ENCODE data around the gene GPI.
"Not testable (repeated sequence)": the region's sequence is repeated elsewhere in the genome, so short reads cannot be mapped to it uniquely, and the experiment has no call there.

Gene GPI

DNA sequence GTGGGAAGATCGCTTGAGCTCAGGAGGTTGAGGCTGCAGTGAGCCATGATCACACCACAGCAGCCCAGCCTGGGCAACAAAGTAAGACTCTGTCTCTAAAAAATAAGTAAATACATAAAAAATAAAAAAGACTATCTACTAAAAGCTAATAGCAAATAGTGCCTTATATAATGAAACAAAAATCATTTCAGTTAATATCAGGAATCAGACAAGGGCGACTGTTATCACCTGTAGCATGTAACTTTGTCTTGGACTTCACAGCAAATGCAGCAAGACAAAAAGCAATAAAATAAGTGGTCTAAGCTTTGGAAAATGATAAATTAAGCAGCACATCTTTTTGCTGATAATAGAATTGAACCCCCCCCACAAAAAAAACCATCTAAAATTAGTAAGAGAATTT, 21.2 kb upstream of the GPI start:
- no peak for DNase-seq

- no peak for DNase-seq
Measured at GRCh38 chr19:34345947-34346351, 19.0 kb upstream of the GPI start.

DNA sequence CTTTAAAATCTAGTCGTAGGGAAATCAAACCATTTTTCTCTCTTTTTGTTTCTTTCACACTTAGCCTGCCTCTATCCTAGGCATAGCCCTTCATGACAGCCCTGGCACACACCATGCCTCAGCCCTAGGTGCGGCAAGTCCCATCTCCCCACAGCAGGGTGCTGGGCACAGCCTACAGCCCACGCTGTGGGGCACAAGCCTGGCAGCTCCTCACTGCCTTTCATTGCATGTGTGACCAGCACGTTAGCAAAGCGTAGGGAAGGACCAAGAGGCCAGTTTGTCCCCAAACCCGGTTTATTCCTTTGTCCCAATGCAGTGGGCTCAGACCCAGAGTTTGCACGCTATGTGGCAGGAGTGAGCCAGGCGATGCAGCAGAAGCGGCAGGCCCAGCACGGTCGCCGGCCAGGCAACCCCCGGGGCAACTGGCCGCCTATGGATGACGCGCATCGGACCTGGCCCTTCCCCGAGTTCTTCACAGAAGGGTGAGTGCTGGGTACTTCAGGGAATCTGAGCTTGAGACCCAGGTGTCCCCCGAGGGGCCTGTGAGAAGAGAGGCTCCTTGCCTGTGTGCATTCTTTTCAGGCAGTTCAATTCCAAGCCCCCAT, 17.3 kb upstream of the GPI start:
- no peak for DNase-seq

DNA sequence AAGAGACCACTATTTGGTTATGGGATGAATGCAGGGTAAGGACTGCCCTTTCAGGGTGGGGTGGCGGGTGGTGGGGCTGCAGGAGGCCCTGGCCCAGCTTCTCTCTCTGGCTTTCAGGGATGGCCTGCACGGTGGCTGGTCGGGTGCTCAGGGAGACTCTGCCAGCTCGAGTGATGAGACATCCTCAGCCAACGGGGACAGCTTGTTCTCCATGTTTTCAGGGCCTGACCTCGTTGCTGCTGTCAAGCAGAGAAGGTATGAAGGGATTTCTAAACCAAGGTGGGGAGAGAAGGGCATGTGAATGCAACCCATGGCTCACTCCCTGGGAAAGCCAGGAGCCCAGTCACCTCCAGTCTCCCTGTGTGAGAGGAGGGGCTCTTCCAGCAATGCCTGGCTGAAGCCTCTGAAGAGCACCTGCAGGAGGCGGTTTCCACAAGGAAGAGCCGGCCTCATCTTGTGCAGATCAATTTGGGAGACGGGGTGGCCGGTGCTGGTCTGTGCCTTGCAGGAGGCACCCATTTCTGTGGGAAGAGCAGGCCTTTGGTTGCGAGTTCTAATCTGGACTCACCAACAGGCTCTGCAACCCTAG, 16.0 kb upstream of the GPI start:
- no peak for DNase-seq

DNA sequence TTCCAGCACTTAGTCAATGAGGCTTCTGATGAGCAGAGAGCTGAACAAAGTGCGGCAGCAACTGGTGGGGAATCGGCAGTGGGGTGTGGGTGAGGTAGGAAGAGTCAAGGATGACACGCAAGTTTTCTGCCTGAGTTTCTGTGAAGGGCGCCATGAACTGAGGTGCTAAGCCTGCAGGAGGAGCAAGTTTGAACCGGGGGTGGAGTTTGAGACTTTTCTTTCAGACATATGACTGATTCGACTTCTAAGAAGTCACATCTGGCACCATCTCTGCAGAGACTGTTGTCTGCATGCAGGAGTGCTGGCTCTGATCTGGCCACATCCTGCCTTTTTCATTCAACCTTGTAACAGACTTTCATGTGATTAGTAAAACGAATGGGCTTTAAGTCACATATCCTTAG, 14.8 kb upstream of the GPI start:
- DNase-seq = no peak

GRCh38 chr19:34351382-34351826, 13.6 kb upstream of the GPI start:
- DNase-seq = no peak

DNA sequence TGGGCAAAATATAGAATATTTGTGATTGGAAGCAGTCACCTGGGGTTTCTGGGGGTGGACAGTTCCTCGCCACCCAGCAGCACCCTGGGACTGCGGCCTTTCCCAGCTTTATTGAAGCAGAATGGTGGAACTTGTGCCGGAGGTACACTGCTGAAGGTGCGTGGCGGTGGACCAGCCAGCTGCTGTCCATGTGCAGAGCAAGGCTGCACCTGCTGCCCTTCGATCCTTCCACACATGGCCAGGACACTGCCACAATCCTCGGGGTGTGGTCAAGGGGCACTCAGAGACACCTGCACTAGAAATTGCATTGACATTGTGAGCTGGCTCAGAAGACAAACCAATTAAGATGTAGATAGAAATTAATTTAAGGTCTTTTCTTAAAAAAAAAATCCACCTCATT, 11.4 kb upstream of the GPI start:
- DNase-seq = no peak

GRCh38 chr19:34355201-34355600, 9.8 kb upstream of the GPI start:
- no peak for DNase-seq

DNA sequence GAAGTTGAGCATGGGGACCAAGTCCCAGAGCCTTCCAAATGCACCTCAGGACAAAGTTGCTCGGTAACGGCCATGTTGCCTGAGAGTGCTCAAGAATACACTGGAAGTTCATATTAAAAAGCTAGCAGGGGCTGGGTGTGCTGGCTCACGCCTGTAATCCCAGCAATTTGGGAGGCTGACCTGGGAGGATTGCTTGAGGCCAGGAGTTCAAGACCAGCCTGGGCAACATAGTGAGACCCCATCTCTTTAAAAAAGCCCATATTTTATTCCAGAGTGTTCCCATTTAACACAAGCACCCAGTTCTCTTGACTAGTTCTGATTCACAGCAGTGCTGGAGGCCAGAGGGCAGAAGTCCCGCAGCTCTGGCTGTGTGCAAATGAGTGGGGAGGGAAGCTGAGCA, 8.1 kb upstream of the GPI start:
- DNase-seq = no peak

GRCh38 chr19:34357431-34357830, 7.6 kb upstream of the GPI start:
- no peak for DNase-seq

GRCh38 chr19:34359140-34359953, 5.6 kb upstream of the GPI start:
- DNase-seq = peak; percentile 81

DNA sequence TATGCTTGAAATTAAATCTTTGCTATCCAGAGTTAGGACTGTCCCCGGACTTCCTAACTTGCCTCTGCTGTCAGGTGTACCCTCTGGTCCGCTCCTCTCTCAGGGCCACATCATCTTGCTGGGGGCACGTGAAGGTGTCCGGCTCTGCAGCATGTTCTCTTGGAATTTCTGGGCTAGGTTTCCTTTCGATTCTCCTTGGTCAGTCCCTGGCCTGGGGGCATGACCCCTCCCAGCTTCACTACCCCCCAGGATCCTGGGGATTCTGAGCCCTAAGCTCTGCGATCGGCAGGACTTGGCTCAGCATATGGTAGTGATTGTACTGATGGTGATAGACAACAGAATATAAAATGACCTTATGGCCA, 5.1 kb upstream of the GPI start:
- no peak for DNase-seq

DNA sequence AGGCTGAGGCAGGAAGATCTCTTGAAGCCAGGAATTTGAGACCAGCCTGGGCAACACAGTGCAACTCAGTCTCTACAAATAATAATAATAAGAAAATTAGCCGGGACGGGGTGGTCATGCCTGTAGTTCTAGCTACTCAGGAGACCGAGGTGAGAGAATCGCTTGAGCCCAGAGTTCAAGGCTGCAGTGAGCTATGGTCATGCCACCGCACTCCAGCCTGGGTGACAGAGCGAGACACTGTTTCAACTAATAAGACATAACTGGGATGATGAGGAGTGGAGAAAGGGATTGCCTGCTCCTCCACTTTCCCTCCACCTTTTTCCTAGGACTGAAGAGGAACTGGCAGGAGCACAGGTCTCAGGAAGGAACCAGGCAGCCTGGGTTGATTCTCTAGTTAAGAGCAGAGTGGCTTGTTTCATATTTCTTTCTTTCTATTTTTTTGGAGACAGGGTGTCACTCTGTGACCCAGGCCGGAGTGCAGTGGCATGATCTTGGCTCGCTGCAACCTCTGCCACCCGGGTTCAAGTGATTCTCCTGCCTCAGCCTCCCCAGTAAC, 4.6 kb upstream of the GPI start:
- DNase-seq = no peak

- DNase-seq = no peak
Measured at GRCh38 chr19:34362679-34363069, 2.3 kb upstream of the GPI start.

- DNase-seq = peak; percentile 41
Measured at GRCh38 chr19:34363094-34363493, 1.9 kb upstream of the GPI start.

DNA sequence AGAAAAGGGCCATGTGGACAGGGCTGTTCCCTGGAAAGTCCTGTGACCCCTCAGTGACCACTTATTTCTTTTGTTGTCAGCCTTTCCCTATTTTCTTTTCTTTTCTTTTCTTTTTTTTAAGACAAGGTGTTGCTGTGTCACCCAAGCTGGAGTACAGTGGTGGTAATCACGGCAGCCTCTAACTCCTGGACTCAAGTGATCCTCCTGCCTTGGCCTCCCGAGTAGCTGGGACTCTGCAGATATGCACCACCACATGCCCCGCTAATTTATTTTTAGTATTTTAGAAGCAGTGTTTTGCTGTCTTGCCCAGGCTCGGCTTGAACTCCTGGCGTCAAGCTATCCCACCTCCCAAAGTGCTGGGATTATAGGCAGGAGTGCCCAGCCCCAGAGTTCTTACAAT, 1.1 kb upstream of the GPI start:
- no peak for DNase-seq

DNA sequence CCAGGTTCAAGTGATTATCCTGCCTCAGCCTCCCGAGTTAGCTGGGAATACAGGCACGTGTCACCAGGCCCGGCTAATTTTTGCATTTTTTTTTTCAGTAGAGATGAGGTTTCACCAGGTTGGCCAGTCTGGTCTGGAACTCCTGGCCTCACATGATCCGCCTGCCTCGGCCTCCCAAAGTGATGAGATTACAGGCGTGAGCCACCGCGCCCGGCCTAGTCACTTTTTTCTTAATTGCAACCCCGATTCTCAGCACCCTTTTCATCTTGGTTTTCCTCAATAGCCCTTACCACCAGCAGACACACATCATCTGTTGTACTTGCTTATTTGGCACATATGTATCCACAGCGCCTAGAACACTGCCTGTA, 550 bp upstream of the GPI start:
- no peak for DNase-seq

GRCh38 chr19:34365463-34366401, 736 bp downstream of the GPI start:
- no peak for DNase-seq

DNA sequence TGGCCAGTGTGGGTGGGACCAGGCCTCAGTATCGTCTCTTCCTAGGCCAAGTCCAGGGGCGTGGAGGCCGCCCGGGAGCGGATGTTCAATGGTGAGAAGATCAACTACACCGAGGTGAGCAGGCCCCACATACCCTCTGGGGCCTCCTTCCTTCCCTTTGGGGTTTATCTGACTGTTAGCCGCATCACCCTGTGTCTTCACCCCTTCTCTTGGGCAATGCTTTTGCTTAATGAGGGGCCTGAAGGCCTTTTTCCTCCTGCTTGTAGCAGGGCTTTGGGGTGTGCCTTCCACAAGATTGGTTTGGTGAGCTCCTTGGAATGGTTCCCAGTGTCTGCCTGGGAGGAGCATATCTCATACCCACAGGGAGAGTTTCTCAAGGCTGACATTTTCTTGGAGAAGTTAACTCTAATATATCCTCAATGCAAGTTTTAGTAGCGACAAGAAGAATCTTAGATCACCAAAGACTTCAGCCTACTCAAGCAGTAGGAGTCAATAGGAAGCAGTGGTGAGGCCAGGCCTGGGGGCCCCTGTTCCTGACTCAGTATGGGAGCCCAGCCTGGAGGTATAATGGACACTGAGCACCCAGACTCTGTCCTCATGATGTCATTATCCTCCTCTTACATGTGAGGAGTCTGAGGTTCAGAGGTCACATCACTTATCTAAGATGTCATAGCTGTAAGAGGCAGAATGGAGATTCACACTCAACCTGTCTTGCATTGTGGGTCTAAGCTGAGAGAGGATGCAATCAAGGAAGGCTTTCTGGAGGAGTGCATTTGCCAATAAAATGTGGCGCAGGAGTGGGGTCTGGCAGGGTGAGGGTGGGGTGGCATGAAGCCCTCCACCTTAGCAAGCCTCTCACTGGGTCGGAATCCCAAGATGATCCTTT, 2.0 kb downstream of the GPI start:
- DNase-seq = no peak

GRCh38 chr19:34367624-34367957, 2.6 kb downstream of the GPI start:
- no peak for DNase-seq

- DNase-seq = no peak
Measured at GRCh38 chr19:34368338-34368737, 3.3 kb downstream of the GPI start.

DNA sequence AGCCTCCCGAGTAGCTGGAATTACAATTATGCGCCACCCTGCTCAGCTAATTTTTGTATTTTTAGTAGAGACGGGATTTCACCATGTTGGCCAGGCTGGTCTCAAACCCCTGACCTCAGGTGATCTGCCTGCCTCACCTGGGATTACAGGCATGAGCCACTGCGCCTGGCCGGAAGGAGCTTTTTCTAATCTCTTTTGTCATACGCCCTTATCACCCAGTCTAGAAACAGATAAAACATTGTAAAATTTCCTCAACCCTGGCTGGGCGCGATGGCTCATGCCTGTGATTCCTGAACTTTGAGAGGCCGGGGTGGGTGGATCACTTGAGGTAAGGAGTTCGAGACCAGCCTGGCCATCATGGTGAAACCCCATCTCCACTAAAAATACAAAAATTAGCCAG, 4.2 kb downstream of the GPI start:
- DNase-seq = not testable (repeated sequence)
